Esophagus muscularis mucosa (tissue), 3 donors: Measurements from ENCODE around the gene RBMS3.

Source experiments
- POLR2A ChIP-seq: fragments of 450-650 bp; IDR thresholded peaks from one replicate; pipeline ENCODE4 v1.6.1; 2017; ENCODE audit warnings: antibody characterized with exemption, moderate library complexity, mild to moderate bottlenecking, low read depth
- TF ChIP-seq, protein P1 (sequence below), 3 experiments: fragments of 200-600 bp in 2 of 3; fragments of 450-650 bp in 1 of 3; sonication (generic) in 2 of 3; IDR thresholded peaks; one replicate each; pipeline ENCODE4 v1.5.1; 2017 to 2019; ENCODE audit warnings: antibody characterized with exemption in 3 of 3, mild to moderate bottlenecking in 2 of 3, moderate library complexity in 1 of 3

DNA sequence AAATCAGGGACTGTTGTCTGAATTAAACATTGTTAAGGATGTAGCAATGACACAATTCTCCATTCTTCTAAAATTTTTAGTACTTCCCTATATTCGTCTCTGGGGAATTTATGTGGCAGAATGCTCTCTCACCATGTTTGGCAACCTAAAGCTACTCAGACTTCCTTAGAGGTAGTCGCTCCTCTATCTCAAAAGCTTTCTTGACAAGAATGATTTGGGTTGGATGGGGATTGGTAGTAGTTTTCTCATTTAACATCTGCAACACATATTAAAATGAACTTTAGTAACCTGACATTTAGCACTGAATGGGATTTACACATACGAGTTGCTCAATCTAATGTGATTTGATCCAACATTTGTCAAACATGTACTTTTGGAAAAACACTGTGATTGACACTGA lies 233.3 kb downstream of the RBMS3 start:
- TF ChIP-seq POLR2A: no peak
- TF ChIP-seq, protein P1, sequence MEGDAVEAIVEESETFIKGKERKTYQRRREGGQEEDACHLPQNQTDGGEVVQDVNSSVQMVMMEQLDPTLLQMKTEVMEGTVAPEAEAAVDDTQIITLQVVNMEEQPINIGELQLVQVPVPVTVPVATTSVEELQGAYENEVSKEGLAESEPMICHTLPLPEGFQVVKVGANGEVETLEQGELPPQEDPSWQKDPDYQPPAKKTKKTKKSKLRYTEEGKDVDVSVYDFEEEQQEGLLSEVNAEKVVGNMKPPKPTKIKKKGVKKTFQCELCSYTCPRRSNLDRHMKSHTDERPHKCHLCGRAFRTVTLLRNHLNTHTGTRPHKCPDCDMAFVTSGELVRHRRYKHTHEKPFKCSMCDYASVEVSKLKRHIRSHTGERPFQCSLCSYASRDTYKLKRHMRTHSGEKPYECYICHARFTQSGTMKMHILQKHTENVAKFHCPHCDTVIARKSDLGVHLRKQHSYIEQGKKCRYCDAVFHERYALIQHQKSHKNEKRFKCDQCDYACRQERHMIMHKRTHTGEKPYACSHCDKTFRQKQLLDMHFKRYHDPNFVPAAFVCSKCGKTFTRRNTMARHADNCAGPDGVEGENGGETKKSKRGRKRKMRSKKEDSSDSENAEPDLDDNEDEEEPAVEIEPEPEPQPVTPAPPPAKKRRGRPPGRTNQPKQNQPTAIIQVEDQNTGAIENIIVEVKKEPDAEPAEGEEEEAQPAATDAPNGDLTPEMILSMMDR (IDR thresholded peaks at IDR 0.05): no peak
